Activated CD8-positive, alpha-beta memory T cell treated with anti-CD3 and anti-CD28 coated beads for 4 hours (primary cell): Measurements from ENCODE around the gene KRTAP10-7.
"Not testable (repeated sequence)": the region's sequence is repeated elsewhere in the genome, so short reads cannot be mapped to it uniquely, and the experiment has no call there.

Experiments
- DNase-seq, 2 donors: peaks; one replicate each; pipeline ENCODE4 v3.0.0-alpha.2; 2020; ENCODE audit warnings: low read depth in 2 of 2

The KRTAP10-7 gene

GRCh38 chr21:44636209-44637017, 36.0 kb downstream of the KRTAP10-7 start:
- no peak for DNase-seq

GRCh38 chr21:44637018-44637850, 36.8 kb downstream of the KRTAP10-7 start, which contains the start of gene KRTAP10-10:
Gene KRTAP10-10, plus strand, starts transcription at chr21:44637356. Its CDS starts 62 bp downstream, at chr21:44637418.
- no peak for DNase-seq

- DNase-seq: not testable (repeated sequence)
Measured at GRCh38 chr21:44637851-44638348, 37.5 kb downstream of the KRTAP10-7 start.

GRCh38 chr21:44638506-44639330, 38.3 kb downstream of the KRTAP10-7 start:
- not testable (repeated sequence) for DNase-seq

- DNase-seq: no peak
Measured at GRCh38 chr21:44639331-44639655, 38.9 kb downstream of the KRTAP10-7 start.

GRCh38 chr21:44640761-44641160, 40.4 kb downstream of the KRTAP10-7 start:
- DNase-seq: no peak

- DNase-seq: no peak
Measured at GRCh38 chr21:44643741-44644310, 43.4 kb downstream of the KRTAP10-7 start.

- DNase-seq: no peak
Measured at GRCh38 chr21:44644878-44645277, 44.5 kb downstream of the KRTAP10-7 start.

- not testable (repeated sequence) for DNase-seq
Measured at GRCh38 chr21:44646366-44647221, 46.2 kb downstream of the KRTAP10-7 start, which contains the start of gene KRTAP10-11. Gene KRTAP10-11, plus strand, starts transcription at chr21:44646414. Its CDS starts 45 bp downstream, at chr21:44646459.

GRCh38 chr21:44647222-44647552, 46.8 kb downstream of the KRTAP10-7 start:
- no peak for DNase-seq

- no peak for DNase-seq
Measured at GRCh38 chr21:44648557-44649311, 48.3 kb downstream of the KRTAP10-7 start.

GRCh38 chr21:44649521-44650100, 49.2 kb downstream of the KRTAP10-7 start:
- DNase-seq: no peak

GRCh38 chr21:44650265-44650972, 50.0 kb downstream of the KRTAP10-7 start:
- DNase-seq: no peak

- no peak for DNase-seq
Measured at GRCh38 chr21:44650973-44651675, 50.7 kb downstream of the KRTAP10-7 start.
